ENCODE results near the gene TRIM62. TPM values are rescaled to one million over a fixed set of nuclear protein-coding genes. Genes with fewer than 3 reads are reported as not detected.

TRIM62 gene
- total RNA-seq, 1 donor from 2014 or later = 1.4 TPM

DNA sequence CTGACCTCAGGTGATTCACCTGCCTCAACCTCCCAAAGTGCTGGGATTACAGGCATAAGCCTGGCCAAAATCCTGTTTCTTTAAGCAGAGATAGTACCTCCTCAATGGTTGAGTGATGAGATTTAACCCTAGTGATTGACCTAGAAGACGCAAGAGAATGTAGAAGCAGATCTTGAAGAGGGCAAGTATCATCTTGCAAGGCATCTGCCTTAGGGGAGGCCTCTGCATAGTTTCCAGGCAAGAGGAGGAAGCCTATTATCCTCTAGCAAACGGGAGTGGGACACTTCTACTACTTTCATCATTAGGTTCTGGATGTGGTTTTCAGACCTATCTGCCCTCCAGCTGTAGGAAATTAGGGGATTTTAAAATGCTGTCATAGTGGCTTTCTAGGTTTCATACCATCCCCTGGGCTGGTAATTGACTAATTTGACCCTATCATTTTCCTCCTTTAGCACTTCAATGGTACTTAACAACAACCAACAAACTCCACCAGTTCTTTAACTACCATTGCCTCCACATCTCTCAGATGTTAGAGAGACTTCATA is 10.0 kb upstream of the TRIM62 start:
- peaks cover 4% of the 10 kb centered on the region for H3K4me1 Mint-ChIP-seq
- Histone ChIP-seq H3K27me3 (peaks cover 14% of the 10 kb centered on the region), H3K4me1 (no peaks in the 10 kb centered on the region), H3F3A (ENCODE audit: low read depth) (no peaks in the 10 kb centered on the region), H2AFZ (replicated peaks) (no peak overlapping the region), H3K4me2 (no peak overlapping the region), H3K9ac (no peak overlapping the region), H3K27ac (no peak overlapping the region), H3K4me3 (no peak overlapping the region), H3K36me3 (no peaks in the 10 kb centered on the region), H3K9me3 (ENCODE audit: low read depth) (no peaks in the 10 kb centered on the region), H3K79me2 (ENCODE audit: low read depth) (no peaks in the 10 kb centered on the region), H4K20me1 (ENCODE audit: low read depth) (no peaks in the 10 kb centered on the region)
- no peak overlapping the region for H3K4me3 Mint-ChIP-seq
- DNase-seq (ENCODE audit: low spot score) = no peak
- no peak overlapping the region for H3K27ac Mint-ChIP-seq
- no peak for TF ChIP-seq EZH2phosphoT487 (IDR thresholded peaks at IDR 0.05)
- TF ChIP-seq, protein P1, sequence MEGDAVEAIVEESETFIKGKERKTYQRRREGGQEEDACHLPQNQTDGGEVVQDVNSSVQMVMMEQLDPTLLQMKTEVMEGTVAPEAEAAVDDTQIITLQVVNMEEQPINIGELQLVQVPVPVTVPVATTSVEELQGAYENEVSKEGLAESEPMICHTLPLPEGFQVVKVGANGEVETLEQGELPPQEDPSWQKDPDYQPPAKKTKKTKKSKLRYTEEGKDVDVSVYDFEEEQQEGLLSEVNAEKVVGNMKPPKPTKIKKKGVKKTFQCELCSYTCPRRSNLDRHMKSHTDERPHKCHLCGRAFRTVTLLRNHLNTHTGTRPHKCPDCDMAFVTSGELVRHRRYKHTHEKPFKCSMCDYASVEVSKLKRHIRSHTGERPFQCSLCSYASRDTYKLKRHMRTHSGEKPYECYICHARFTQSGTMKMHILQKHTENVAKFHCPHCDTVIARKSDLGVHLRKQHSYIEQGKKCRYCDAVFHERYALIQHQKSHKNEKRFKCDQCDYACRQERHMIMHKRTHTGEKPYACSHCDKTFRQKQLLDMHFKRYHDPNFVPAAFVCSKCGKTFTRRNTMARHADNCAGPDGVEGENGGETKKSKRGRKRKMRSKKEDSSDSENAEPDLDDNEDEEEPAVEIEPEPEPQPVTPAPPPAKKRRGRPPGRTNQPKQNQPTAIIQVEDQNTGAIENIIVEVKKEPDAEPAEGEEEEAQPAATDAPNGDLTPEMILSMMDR (IDR thresholded peaks at IDR 0.05) = no peak
- no peak for TF ChIP-seq EZH2 (IDR thresholded peaks at IDR 0.05)
- H3K9me3 Mint-ChIP-seq = no peaks in the 10 kb centered on the region
- H3K36me3 Mint-ChIP-seq = no peaks in the 10 kb centered on the region
- peaks cover 4% of the 10 kb centered on the region for H3K27me3 Mint-ChIP-seq (ENCODE audit: insufficient read depth, low read depth)

DNA sequence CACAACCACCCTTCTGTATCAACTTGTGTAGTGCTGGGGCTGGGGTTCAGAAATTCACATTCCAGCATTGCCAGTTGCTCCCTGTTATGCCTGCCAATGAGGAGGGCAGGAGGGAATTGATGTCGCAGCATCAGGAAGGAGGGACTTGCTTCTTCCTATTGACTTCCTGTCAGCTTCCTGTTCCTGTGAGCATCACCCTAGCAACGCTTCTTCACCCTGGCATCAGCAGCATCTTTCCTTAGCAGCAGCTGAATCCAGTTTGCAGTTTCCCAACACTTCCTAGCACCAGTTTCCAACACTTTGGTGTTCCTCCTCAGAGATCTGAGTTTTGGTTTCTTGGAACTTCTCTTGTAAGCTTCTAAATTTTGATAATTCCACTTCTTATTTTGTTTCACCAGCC is 8.9 kb upstream of the TRIM62 start:
- no peak overlapping the region for H3K27ac Mint-ChIP-seq

DNA sequence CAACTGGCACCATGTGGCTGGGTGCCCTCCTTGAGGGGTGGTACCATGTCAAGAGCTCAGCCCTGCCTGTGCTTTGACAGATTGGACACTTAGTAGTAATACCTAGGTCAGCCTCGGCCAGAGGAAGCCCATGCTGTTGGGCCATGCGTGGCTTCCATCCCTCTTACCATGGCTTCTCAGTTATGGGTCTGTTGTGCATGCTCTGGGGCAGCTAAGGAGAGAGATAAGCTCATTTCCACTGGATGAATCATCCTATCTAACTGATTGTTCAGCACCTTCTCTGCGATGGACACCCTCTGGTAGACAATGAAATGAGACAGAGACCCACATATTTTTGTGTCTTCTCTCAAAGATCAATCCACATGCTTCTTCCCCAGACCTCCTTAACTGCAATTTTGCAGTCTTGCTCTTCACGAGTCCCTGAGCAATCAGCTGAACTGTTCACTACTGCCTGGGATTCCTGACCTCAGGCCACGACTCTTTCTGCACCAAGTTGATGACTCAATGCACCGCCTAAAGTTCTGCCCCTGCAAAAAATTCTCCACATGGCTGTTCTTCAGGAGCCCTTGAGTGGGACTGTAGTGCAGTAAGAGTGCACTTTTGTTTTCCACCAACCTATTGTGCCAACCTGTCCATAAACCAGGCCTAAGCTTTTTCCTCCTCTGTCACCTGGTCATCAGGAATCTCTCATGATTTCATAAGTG is 6.9 kb upstream of the TRIM62 start:
- H3K4me2 ChIP-seq = no peak overlapping the region
- H3K4me1 ChIP-seq = no peaks in the 10 kb centered on the region
- H3K9ac ChIP-seq = no peak overlapping the region
- no peak overlapping the region for H2AFZ ChIP-seq (replicated peaks)
- H3F3A ChIP-seq (ENCODE audit: low read depth) = no peaks in the 10 kb centered on the region
- Mint-ChIP-seq H3K4me1 (peaks cover 11% of the 10 kb centered on the region), H3K27ac (no peak overlapping the region), H3K36me3 (no peaks in the 10 kb centered on the region), H3K9me3 (no peaks in the 10 kb centered on the region), H3K4me3 (no peak overlapping the region), H3K27me3 (ENCODE audit: insufficient read depth, low read depth) (peaks cover 4% of the 10 kb centered on the region)
- no peak for TF ChIP-seq EZH2phosphoT487 (IDR thresholded peaks at IDR 0.05)
- TF ChIP-seq EZH2 (IDR thresholded peaks at IDR 0.05) = no peak
- TF ChIP-seq, protein P1 (IDR thresholded peaks at IDR 0.05) = no peak
- no peak for DNase-seq (ENCODE audit: low spot score)
- no peak overlapping the region for H3K4me3 ChIP-seq
- H3K27ac ChIP-seq = no peak overlapping the region
- H4K20me1 ChIP-seq (ENCODE audit: low read depth) = no peaks in the 10 kb centered on the region
- H3K36me3 ChIP-seq = no peaks in the 10 kb centered on the region
- H3K27me3 ChIP-seq = peaks cover under 1% of the 10 kb centered on the region
- H3K79me2 ChIP-seq (ENCODE audit: low read depth) = no peaks in the 10 kb centered on the region
- H3K9me3 ChIP-seq (ENCODE audit: low read depth) = no peaks in the 10 kb centered on the region

More for the DNA sequence above, 8.9 kb upstream of the TRIM62 start:
- Histone ChIP-seq H3K4me3 (no peak overlapping the region), H3K9ac (no peak overlapping the region), H3K4me2 (no peak overlapping the region), H3K27ac (no peak overlapping the region), H3K9me3 (ENCODE audit: low read depth) (no peaks in the 10 kb centered on the region), H3K79me2 (ENCODE audit: low read depth) (no peaks in the 10 kb centered on the region), H2AFZ (replicated peaks) (no peak overlapping the region), H4K20me1 (ENCODE audit: low read depth) (no peaks in the 10 kb centered on the region), H3K27me3 (peaks cover 14% of the 10 kb centered on the region), H3K4me1 (no peaks in the 10 kb centered on the region), H3F3A (ENCODE audit: low read depth) (no peaks in the 10 kb centered on the region), H3K36me3 (no peaks in the 10 kb centered on the region)
- no peaks in the 10 kb centered on the region for H3K36me3 Mint-ChIP-seq
- DNase-seq (ENCODE audit: low spot score) = no peak
- H3K4me1 Mint-ChIP-seq = peaks cover 4% of the 10 kb centered on the region
- TF ChIP-seq EZH2 (IDR thresholded peaks at IDR 0.05) = no peak
- TF ChIP-seq, protein P1 (IDR thresholded peaks at IDR 0.05) = no peak
- TF ChIP-seq EZH2phosphoT487 (IDR thresholded peaks at IDR 0.05) = no peak
- no peak overlapping the region for H3K4me3 Mint-ChIP-seq
- no peaks in the 10 kb centered on the region for H3K9me3 Mint-ChIP-seq
- peaks cover 4% of the 10 kb centered on the region for H3K27me3 Mint-ChIP-seq (ENCODE audit: insufficient read depth, low read depth)
